ENCODE data around the gene DNAJB12.

DNAJB12 gene

DNA sequence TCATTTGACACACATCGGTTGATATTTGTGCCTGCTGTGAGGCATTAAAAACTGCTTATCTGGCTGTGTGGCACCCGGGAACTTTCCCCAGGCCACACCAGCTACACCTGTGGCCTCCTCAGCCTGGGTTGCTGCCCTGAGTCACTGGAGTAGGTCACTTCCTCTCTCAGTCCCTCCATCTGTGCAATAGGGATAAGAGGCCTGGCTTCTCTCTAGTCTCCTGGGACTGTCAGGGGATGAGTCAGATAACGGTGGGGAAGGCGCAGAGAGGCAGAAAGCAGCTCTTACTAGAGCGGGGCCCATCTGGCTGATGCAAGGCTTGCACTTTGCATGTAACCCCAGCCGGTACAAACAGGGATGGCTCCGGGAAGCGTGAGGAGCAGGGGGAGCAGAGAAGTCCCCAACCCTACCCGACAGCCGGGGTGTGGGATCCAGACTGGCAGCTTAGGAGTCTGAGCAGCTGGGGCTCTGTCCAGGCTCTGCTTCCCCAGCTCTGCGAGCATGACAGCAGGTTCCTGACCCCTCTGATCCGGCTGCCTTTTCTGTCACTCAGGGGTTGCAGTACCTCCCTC is 34.0 kb downstream of the DNAJB12 start (continued):
- TF ChIP-seq ZNF223 (tag by site-specific recombination; IDR thresholded peaks at IDR 0.05): no peak
- TF ChIP-seq ZNF677 (tag by site-specific recombination; IDR thresholded peaks at IDR 0.05): no peak
- peak; percentile 83 for TF ChIP-seq ZBTB21 (tag by site-specific recombination; IDR thresholded peaks at IDR 0.05)
- TF ChIP-seq, protein P1, sequence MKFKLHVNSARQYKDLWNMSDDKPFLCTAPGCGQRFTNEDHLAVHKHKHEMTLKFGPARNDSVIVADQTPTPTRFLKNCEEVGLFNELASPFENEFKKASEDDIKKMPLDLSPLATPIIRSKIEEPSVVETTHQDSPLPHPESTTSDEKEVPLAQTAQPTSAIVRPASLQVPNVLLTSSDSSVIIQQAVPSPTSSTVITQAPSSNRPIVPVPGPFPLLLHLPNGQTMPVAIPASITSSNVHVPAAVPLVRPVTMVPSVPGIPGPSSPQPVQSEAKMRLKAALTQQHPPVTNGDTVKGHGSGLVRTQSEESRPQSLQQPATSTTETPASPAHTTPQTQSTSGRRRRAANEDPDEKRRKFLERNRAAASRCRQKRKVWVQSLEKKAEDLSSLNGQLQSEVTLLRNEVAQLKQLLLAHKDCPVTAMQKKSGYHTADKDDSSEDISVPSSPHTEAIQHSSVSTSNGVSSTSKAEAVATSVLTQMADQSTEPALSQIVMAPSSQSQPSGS (tag by site-specific recombination; IDR thresholded peaks at IDR 0.05; ENCODE audit: low read depth): peak; percentile 73
- TF ChIP-seq, protein P2, sequence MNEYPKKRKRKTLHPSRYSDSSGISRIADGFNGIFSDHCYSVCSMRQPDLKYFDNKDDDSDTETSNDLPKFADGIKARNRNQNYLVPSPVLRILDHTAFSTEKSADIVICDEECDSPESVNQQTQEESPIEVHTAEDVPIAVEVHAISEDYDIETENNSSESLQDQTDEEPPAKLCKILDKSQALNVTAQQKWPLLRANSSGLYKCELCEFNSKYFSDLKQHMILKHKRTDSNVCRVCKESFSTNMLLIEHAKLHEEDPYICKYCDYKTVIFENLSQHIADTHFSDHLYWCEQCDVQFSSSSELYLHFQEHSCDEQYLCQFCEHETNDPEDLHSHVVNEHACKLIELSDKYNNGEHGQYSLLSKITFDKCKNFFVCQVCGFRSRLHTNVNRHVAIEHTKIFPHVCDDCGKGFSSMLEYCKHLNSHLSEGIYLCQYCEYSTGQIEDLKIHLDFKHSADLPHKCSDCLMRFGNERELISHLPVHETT (tag by site-specific recombination; IDR thresholded peaks at IDR 0.05): peak; percentile 87
- no peak for TF ChIP-seq ZNF211 (tag by site-specific recombination; IDR thresholded peaks at IDR 0.05; ENCODE audit: low read depth)
- TF ChIP-seq, protein P3, sequence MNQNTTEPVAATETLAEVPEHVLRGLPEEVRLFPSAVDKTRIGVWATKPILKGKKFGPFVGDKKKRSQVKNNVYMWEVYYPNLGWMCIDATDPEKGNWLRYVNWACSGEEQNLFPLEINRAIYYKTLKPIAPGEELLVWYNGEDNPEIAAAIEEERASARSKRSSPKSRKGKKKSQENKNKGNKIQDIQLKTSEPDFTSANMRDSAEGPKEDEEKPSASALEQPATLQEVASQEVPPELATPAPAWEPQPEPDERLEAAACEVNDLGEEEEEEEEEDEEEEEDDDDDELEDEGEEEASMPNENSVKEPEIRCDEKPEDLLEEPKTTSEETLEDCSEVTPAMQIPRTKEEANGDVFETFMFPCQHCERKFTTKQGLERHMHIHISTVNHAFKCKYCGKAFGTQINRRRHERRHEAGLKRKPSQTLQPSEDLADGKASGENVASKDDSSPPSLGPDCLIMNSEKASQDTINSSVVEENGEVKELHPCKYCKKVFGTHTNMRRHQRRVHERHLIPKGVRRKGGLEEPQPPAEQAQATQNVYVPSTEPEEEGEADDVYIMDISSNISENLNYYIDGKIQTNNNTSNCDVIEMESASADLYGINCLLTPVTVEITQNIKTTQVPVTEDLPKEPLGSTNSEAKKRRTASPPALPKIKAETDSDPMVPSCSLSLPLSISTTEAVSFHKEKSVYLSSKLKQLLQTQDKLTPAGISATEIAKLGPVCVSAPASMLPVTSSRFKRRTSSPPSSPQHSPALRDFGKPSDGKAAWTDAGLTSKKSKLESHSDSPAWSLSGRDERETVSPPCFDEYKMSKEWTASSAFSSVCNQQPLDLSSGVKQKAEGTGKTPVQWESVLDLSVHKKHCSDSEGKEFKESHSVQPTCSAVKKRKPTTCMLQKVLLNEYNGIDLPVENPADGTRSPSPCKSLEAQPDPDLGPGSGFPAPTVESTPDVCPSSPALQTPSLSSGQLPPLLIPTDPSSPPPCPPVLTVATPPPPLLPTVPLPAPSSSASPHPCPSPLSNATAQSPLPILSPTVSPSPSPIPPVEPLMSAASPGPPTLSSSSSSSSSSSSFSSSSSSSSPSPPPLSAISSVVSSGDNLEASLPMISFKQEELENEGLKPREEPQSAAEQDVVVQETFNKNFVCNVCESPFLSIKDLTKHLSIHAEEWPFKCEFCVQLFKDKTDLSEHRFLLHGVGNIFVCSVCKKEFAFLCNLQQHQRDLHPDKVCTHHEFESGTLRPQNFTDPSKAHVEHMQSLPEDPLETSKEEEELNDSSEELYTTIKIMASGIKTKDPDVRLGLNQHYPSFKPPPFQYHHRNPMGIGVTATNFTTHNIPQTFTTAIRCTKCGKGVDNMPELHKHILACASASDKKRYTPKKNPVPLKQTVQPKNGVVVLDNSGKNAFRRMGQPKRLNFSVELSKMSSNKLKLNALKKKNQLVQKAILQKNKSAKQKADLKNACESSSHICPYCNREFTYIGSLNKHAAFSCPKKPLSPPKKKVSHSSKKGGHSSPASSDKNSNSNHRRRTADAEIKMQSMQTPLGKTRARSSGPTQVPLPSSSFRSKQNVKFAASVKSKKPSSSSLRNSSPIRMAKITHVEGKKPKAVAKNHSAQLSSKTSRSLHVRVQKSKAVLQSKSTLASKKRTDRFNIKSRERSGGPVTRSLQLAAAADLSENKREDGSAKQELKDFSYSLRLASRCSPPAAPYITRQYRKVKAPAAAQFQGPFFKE (tag by site-specific recombination; IDR thresholded peaks at IDR 0.05; ENCODE audit: borderline replicate concordance): no peak
- peak; percentile 95 for TF ChIP-seq ZBTB20 (tag by site-specific recombination; IDR thresholded peaks at IDR 0.05)
- TF ChIP-seq, protein P4, sequence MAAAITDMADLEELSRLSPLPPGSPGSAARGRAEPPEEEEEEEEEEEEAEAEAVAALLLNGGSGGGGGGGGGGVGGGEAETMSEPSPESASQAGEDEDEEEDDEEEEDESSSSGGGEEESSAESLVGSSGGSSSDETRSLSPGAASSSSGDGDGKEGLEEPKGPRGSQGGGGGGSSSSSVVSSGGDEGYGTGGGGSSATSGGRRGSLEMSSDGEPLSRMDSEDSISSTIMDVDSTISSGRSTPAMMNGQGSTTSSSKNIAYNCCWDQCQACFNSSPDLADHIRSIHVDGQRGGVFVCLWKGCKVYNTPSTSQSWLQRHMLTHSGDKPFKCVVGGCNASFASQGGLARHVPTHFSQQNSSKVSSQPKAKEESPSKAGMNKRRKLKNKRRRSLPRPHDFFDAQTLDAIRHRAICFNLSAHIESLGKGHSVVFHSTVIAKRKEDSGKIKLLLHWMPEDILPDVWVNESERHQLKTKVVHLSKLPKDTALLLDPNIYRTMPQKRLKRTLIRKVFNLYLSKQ (tag by site-specific recombination; IDR thresholded peaks at IDR 0.05; ENCODE audit: borderline replicate concordance): no peak
- peak; percentile 100 for TF ChIP-seq ZNF366 (tag by site-specific recombination; conservative IDR thresholded peaks at IDR 0.05)
- TF ChIP-seq, protein P5, sequence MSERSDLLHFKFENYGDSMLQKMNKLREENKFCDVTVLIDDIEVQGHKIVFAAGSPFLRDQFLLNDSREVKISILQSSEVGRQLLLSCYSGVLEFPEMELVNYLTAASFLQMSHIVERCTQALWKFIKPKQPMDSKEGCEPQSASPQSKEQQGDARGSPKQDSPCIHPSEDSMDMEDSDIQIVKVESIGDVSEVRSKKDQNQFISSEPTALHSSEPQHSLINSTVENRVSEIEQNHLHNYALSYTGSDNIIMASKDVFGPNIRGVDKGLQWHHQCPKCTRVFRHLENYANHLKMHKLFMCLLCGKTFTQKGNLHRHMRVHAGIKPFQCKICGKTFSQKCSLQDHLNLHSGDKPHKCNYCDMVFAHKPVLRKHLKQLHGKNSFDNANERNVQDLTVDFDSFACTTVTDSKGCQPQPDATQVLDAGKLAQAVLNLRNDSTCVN (tag by site-specific recombination; optimal IDR thresholded peaks at IDR 0.05): no peak
- TF ChIP-seq ZNF529 (tag by site-specific recombination; IDR thresholded peaks at IDR 0.05; ENCODE audit: insufficient replicate concordance): no peak
- TF ChIP-seq SP2 (tag by site-specific recombination; IDR thresholded peaks at IDR 0.05): peak; percentile 43
- TF ChIP-seq ZNF664 (tag by site-specific recombination; IDR thresholded peaks at IDR 0.05): 0 out of 2 replicates have a peak, but pooled peaks have one; percentile 9
- TF ChIP-seq ZNF132 (tag by site-specific recombination; IDR thresholded peaks at IDR 0.05; ENCODE audit: borderline replicate concordance): no peak
- no peak for TF ChIP-seq ZNF292 (tag by site-specific recombination; IDR thresholded peaks at IDR 0.05; ENCODE audit: borderline replicate concordance, low read depth)
- peak; percentile 97 for TF ChIP-seq ZNF600 (tag by site-specific recombination; IDR thresholded peaks at IDR 0.05)
- peak; percentile 86; the same call in 1 of the 2 replicates for TF ChIP-seq ZNF610 (tag by site-specific recombination; IDR thresholded peaks at IDR 0.05; ENCODE audit: borderline replicate concordance)
- TF ChIP-seq, protein P6, sequence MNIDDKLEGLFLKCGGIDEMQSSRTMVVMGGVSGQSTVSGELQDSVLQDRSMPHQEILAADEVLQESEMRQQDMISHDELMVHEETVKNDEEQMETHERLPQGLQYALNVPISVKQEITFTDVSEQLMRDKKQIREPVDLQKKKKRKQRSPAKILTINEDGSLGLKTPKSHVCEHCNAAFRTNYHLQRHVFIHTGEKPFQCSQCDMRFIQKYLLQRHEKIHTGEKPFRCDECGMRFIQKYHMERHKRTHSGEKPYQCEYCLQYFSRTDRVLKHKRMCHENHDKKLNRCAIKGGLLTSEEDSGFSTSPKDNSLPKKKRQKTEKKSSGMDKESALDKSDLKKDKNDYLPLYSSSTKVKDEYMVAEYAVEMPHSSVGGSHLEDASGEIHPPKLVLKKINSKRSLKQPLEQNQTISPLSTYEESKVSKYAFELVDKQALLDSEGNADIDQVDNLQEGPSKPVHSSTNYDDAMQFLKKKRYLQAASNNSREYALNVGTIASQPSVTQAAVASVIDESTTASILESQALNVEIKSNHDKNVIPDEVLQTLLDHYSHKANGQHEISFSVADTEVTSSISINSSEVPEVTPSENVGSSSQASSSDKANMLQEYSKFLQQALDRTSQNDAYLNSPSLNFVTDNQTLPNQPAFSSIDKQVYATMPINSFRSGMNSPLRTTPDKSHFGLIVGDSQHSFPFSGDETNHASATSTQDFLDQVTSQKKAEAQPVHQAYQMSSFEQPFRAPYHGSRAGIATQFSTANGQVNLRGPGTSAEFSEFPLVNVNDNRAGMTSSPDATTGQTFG (tag by site-specific recombination; IDR thresholded peaks at IDR 0.05; ENCODE audit: borderline replicate concordance): no peak
- no peak for TF ChIP-seq ZNF701 (tag by site-specific recombination; IDR thresholded peaks at IDR 0.05)
- no peak for TF ChIP-seq ZNF19 (tag by site-specific recombination; IDR thresholded peaks at IDR 0.05; ENCODE audit: low read depth)
- TF ChIP-seq, protein P7, sequence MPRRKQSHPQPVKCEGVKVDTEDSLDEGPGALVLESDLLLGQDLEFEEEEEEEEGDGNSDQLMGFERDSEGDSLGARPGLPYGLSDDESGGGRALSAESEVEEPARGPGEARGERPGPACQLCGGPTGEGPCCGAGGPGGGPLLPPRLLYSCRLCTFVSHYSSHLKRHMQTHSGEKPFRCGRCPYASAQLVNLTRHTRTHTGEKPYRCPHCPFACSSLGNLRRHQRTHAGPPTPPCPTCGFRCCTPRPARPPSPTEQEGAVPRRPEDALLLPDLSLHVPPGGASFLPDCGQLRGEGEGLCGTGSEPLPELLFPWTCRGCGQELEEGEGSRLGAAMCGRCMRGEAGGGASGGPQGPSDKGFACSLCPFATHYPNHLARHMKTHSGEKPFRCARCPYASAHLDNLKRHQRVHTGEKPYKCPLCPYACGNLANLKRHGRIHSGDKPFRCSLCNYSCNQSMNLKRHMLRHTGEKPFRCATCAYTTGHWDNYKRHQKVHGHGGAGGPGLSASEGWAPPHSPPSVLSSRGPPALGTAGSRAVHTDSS (tag by site-specific recombination; IDR thresholded peaks at IDR 0.05): no peak
- TF ChIP-seq ZNF266 (tag by site-specific recombination; IDR thresholded peaks at IDR 0.05; ENCODE audit: low read depth): no peak
- peak; percentile 95 for TF ChIP-seq ZBTB48 (tag by site-specific recombination; IDR thresholded peaks at IDR 0.05)
